IPS-18c (cell line): ENCODE data around the gene NUBP2.

Source experiments
- H3K4me3 ChIP-seq: 2 replicates; pipeline ENCODE4 v1.7.0; 2013; ENCODE audit warnings: low read depth, mild to moderate bottlenecking, low read length, moderate library complexity; ENCODE audit not compliant: insufficient read depth
- H3K9me3 ChIP-seq: one replicate; pipeline ENCODE4 v1.6.1; 2013; ENCODE audit warnings: mild to moderate bottlenecking, low read length, moderate library complexity; ENCODE audit not compliant: control insufficient read depth, insufficient read depth

NUBP2 gene

DNA sequence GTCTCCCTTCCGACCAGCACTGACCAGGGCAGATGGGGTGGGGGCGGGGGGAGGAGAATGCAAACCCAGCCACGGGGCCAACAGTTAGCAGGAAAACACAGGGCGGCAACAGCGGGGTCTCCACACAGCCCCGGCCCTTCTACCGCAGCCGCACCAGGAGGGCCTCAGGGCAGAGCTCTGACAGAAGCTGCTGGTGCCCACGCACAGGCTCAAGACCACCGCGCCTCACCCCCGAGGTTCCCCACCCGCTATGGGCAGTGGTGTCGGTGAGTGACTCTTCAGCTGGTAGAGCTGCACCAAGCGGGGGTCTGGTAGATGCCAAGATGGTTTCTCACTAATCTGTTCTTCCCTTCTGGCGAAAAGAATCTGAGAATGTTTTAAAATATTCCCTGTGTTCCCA, 27.8 kb downstream of the NUBP2 start:
- Histone ChIP-seq H3K4me3 (no peak overlapping the region), H3K9me3 (peaks cover 4% of the 10 kb centered on the region)

DNA sequence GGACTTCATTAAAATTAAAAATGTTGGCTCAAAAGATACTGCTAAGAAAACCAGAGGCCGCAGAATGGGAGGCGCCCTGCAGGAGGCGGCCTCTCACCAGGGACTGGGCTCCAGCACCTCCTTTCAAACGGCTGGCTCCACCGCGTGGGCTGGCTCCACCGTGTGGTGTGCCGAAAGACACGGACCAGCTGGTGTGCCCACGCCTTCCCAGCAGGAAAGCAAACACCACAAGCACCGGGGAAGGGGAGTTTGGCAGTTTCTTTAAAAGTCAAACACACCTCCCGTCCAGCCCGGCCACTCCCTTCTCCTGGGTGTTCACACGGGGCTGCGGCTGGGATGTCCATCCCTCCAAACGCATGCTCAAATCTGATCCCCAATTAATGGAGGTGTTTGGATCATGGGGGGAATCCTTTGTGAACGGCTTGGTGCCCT, 30.0 kb downstream of the NUBP2 start:
- H3K4me3 ChIP-seq: no peak overlapping the region
- no peaks in the 10 kb centered on the region for H3K9me3 ChIP-seq

DNA sequence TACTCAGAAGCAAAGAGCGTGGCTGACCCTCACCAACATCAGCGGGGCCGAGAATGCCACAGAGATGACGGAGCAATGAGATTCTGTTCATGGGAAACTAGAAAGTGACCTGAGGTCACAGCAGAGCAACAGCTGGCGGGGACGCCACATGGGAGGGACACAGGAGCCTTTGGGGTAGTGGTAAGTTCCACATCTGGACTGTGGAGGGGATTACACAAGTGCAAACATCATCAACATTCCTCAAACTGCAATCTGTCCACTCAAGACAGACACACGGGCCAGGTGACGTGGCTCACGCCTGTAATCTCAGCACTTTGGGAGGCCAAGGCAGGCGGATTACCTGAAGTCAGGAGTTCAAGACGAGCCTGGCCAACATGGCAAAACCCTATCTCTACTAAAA, 32.7 kb downstream of the NUBP2 start:
- Histone ChIP-seq H3K4me3 (no peak overlapping the region), H3K9me3 (no peaks in the 10 kb centered on the region)

DNA sequence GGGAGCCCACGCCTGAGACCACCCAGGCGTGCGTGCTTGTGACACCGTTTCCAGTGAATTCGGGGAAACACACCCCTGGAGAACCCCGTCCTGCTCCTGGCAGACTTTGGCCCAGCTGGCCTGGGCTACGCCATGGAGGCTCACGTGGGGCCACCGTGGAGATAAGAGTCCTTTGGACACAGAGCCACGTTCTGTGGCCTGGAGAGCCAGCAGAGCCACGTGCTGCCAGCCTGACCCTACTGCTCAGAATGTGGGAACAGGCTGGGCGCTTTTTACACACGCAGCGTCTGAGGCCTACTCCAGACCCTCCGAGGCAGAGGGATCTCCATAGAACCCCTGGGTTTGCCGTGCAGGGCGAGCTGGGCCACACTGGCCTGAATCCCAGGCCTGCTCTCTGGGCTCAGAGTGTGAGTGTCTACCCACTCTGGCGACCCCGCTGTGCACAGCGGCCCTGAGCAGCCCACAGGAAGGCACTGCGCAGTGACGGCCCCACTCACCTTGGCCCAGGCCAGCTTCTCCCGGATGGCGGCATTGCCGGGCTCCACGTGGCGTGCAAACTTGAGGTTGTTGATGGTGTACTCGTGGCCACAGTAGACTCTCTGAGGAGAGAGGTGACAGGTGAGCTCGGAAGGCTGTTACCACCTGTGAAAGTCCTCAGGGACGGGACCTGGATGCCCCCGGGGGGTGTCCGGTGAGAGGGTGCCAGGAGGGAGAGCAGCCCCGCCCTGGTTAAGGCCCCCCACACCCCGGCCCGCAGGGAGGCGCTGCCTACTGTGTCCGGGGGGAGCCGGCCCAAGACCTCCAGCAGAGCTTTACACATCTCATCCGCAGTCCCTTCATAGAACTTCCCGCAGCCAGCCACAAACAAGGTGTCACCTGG, 33.9 kb downstream of the NUBP2 start:
- H3K4me3 ChIP-seq: no peak overlapping the region
- no peaks in the 10 kb centered on the region for H3K9me3 ChIP-seq

DNA sequence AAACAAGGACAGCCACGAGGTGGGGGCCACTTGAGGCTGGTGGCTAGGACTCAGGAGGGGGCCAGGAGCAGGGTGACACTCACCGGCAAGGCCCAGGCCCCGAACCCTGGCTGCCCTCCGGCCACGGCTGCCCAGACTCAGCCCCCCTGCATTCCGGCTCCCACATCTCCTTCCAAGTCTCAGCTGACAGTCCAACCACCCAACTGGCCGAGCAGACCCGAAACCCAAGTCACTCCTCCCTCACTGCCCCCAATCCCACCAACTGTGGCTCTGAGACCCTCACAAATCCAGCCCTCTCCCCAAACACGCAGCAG, 34.5 kb downstream of the NUBP2 start:
- H3K4me3 ChIP-seq: no peak overlapping the region
- no peaks in the 10 kb centered on the region for H3K9me3 ChIP-seq

DNA sequence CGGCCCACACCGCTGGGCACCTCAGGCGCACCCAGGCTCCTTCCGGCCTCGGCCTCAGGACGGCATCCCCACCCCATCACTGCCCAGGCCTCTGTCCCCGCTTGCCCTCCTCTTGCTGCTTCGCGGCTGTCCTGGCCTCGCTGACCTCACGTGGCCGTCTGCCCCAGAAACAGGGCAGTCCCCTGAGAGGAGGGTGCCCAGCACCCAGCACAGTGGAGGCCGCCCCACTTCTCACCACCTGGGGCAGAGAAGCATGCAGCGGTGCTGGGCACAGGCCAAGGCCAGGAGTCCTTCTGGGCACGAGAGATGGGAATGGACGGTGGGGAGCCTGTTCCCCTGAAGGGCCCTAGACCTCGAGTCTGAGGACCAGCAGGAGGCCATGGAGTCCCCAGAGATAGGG, 35.0 kb downstream of the NUBP2 start:
- Histone ChIP-seq H3K4me3 (no peak overlapping the region), H3K9me3 (no peaks in the 10 kb centered on the region)

DNA sequence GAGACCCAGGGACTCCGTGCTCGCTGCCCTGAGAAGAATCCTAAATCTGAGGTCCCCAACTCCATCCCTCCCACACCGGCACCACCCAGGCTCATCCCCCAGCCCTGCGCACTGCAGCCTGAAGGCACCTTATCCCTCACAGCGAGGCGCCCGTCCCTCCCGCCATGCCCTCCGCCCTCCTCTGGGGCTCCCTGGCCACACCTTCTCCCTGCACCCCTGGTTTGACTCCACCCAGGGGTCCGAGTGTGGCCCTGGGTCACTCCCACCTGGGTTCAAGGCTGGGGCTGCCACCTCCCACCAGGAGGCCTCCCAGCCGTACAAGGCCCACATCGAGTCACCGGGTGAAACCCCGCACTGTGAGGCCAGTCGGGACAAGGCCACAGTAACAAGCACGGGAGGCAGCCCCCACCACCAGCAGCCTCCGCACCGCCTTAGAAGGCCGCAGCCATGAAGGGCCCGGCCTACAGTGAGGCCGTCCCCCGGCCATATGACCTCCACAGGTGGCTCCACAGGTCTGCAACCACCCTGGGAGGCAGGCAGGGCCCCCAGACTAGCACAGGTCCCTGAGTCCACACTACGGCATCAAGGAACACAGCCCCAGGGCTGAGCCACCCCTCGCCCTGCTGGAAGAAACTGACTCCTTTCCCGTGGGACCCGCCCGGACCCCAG, 35.6 kb downstream of the NUBP2 start:
- Histone ChIP-seq H3K9me3 (no peaks in the 10 kb centered on the region), H3K4me3 (no peak overlapping the region)

DNA sequence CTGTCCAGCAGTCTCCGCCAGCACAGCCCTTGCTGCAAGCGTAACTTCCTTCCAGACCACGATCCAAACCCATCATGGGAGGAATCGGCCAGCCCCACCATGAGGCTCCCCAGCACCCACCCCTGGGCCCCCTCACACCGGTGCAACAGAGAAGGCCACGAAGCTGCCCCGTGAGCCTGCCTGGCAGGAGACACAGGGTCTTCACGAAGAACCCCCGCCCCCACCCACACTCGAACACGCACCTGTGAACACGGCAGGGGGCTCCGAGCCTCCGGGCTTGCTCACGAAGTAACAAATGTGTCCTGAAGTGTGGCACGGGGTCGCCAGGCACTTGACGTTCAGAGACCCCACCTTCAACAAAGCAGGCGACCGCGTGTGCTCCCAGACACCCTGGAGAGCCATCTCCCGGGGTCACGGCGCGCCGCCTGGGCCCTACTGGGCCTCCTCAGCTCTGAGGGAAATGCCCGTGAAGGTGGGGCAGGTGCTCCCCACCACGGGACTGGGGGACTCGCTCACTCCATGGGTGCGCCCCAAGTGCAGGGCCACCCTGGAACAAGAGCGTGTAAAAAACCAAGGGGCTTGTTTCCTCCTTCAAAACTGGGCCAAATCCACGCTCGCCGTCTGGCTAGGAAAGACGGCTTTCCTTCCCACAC, 36.2 kb downstream of the NUBP2 start:
- Histone ChIP-seq H3K4me3 (no peak overlapping the region), H3K9me3 (no peaks in the 10 kb centered on the region)

DNA sequence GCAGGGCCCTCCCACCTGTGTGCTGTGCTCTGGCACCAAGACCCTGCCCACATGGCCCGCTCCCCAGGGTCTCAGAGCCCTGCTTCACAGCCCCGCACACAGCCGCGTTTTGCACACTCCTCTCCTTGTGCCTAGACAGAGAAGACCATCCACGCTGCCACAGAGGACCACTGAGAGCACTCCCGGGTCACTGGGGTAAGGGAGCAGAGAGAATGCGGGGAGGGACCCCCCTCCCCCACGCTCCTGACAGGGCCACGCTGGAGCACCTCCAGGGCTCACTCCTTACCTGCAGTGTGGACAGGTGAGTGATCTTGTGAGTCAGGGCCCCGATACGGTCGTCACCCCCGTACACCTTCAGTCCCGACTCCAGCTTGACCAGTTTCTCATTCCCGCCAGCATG, 36.9 kb downstream of the NUBP2 start:
- no peaks in the 10 kb centered on the region for H3K9me3 ChIP-seq
- H3K4me3 ChIP-seq: no peak overlapping the region

DNA sequence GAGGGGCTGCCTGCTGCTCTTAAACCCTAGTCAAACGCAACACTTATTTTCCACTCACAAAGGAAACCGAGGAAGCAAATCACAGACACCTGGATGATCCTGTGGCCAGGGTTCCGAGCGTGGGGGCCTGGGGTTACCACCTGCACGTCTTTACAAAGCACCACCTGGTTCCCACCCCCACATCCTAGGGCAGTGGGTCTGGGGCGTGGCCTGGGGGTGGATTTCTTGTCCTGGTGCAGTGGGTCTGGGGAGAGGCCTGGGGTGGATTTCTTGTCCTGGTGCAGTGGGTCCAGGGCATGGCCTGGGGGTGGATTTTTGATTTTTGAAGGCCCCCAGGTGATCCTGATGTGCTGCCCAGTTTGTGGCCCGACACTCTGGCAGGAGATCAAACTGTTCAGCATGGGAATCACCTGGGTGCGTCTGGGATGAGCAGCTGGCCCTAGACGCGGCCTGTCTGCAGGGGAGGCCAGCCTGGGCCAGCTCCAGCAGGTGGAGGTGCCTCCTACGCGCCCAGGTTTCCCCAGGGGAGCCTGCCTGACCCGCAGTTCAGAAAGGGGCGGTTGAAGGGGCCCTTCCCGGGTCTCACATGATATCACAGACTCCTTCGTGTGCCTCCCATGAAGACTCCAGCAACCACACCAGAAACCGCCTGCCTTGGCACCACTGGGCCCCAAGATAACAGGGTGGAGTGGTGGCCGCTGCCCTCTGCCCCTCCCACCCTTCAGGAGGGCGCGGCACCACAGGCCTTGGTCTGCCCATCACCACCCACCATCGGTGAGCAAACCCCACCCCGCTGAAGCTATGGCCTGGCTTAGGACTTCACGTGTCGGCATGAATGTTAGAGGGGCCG, 37.6 kb downstream of the NUBP2 start:
- Histone ChIP-seq H3K4me3 (no peak overlapping the region), H3K9me3 (no peaks in the 10 kb centered on the region)

DNA sequence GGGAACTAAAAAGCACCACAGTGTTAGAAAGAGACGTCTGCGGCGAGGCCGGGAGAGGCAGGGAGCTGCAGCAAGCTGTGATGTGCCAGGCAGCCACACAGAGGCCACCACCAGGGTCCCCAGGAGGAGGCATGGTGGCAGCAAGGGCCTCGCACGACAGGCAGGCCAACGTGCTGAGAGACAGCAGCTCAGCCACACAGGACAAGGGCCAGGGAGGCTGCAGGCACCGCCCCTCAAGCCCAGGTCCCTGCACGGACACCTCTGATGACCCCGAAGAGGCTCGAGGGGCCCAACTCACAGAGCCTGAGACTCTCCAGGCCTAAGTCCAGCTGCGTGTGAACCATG, 38.2 kb downstream of the NUBP2 start:
- Histone ChIP-seq H3K4me3 (no peak overlapping the region), H3K9me3 (no peaks in the 10 kb centered on the region)

DNA sequence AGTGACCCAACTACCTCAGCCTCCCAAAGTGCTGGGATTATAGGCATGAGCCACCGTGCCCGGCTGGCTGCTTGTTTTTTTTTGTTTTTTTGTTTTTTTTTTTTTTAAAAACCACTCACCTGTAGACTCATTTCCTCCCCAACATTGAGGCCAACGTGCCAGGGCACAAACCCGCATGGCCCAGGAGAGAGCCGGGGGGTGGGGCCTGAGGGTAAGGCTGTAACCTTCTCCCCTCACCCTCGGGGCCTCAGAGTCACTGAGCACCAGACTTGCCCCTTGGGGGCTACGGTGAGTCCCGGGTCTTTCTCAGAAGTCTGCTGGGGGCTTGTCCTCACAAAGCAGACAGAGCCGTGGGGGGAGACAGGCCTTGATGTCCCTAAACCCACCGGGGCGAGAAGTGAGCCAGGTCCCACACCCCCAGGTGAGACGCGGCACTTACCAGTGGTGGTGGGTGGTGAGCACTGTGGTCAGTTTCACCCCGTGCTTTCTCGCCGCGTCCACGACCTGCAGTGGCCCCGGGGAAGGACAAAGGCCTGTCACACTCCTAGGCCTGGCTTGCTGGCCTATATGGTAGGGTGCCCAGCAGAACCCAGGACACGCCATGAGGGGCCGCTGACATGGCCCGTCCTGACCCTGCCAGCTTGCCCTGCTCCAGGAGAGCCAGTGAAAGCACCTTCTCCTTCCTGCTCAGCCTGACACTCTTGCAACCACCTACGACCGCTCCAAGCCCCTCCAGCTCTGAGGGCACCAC, 39.3 kb downstream of the NUBP2 start:
- Histone ChIP-seq H3K4me3 (no peak overlapping the region), H3K9me3 (peaks cover 2% of the 10 kb centered on the region)

DNA sequence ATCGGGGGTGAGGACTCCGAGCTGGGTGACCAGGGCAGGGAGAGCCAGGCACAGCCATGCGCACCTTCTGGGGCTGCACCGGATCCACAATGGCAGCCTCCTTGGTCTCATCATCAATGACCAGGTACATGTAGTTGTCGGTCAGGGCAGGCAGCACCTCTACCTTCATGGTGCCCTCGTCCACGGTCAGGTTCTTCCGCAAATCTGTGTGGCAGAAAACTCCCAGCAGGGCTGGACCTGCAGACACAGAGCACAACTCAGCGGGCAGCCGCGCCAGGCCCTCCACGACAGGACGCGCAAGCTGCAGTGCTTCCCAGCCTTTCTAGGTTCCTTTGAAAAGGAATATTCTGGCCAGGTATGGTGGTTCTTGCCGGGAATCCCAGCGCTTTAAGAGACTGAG, 40.0 kb downstream of the NUBP2 start:
- no peak overlapping the region for H3K4me3 ChIP-seq

DNA sequence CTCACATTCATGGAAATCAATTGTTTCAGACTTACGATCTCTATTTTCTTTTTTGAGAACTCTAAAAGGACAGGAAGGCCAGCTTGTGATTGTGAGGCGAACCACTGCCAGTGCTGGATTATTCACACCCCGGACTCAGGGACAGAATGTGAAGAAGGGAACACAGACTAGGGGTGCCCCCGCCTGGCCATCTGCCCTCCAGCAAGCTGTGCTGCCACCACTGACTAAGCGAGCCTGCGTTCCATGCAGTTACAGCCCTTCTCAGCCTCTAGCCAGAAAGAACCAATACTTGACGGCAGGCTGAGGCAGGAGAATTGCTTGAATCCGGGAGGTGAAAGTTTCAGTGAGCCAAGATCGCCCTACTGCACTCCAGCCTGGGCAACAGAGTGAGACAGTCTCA, 41.1 kb downstream of the NUBP2 start:
- no peak overlapping the region for H3K4me3 ChIP-seq
- peaks cover 2% of the 10 kb centered on the region for H3K9me3 ChIP-seq

More for the DNA sequence above, 40.0 kb downstream of the NUBP2 start:
- H3K9me3 ChIP-seq: peaks cover 2% of the 10 kb centered on the region

DNA sequence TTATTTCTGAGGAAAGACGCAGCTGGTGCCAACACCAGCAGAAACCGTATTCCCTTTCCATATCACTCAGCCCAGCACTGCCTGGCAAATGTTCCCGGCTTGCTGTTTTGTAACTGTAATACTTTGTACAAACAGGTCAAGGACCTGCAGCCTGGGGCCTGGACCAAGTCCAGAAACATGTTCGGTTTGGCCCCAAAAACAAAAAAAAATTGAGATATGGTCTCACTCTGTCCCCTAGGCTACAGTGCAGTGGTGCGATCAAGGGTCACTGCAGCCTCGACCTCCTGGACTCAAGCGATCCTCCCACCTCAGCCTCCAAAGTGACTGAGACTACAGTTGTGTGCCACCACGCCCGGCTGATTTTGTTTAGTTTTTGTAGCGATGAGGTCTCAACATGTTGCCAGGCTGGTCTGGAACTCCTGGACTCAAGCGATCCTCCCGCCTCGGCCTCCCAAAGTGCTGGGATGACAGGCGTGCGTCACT, 42.7 kb downstream of the NUBP2 start:
- H3K9me3 ChIP-seq: peaks cover 2% of the 10 kb centered on the region
- H3K4me3 ChIP-seq: peak overlapping the region; percentile 55; the same call in 1 of the 2 replicates

DNA sequence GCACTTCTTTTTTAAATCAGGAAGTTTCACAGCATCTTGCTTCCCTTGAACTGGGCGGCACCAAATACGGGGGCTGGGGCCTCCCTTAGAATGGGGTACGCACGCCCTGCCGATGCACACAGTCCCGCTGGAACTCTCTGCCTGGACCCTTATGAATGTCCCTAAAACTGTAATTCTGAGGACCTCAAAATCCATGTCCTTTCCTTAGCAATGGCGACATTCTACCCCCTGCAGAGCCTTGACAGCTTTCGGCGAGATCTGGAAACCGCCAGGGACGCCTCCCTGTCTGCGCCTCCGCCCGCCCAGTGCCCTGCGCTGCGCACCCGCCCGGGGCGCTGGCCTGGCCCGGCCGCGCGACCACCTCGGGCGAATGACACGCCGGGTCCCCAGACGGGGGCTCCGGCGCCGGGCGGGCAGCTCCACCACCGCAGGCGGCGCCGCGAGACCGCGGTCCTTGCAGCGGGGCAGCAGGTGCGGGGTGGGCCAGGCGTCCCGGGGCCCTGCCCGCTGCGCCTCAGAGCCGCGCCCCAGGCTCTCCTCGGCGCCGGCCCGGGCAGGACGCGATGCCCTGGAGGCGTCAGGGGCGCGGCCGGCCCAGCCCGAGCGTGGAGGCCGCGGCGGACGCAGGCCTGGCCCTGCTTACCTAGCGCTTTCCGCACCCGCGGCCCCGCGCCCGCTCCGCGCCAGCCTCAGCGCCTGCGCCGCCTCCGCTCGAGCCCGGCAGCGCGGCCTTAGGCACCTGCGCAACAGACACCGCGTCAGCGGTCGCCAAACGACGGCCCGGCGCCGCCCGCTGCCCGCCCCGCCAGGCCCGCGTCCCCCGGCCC, 43.3 kb downstream of the NUBP2 start:
- peaks cover 2% of the 10 kb centered on the region for H3K9me3 ChIP-seq
- H3K4me3 ChIP-seq: peak overlapping the region; percentile 55
